HG02763 (cell line): ENCODE data around the gene DDTL.
"Not testable (repeated sequence)": the region's sequence is repeated elsewhere in the genome, so short reads cannot be mapped to it uniquely, and the experiment has no call there.

Experiments
- ATAC-seq: cut with Tn5 transposase; IDR thresholded peaks from one replicate; pipeline ENCODE4 v1.9.1; 2021; ENCODE audit warnings: mild to moderate bottlenecking, moderate library complexity; ENCODE audit not compliant: unreplicated experiment

Gene DDTL

GRCh38 chr22:23966568-23966967 lies at the start of gene DDTL:
TSS of gene DDTL (plus strand) at chr22:23966888. CDS start at chr22:23966915, 27 bp downstream.
- ATAC-seq: peak; percentile 91

- ATAC-seq: not testable (repeated sequence)
These were observed 46.4 kb upstream of the DDTL start for GRCh38 chr22:23920267-23920611.

GRCh38 chr22:23921586-23922201 lies 45.0 kb upstream of the DDTL start:
- ATAC-seq: not testable (repeated sequence)

- no peak for ATAC-seq
These were observed 43.8 kb upstream of the DDTL start for GRCh38 chr22:23922921-23923320.

- no peak for ATAC-seq
These were observed 41.6 kb upstream of the DDTL start for GRCh38 chr22:23925020-23925606.

GRCh38 chr22:23926561-23926960 lies 40.1 kb upstream of the DDTL start:
- ATAC-seq: no peak

- no peak for ATAC-seq
These were observed 28.2 kb upstream of the DDTL start for GRCh38 chr22:23938328-23939016.

GRCh38 chr22:23939017-23939357 lies 27.7 kb upstream of the DDTL start:
- no peak for ATAC-seq

GRCh38 chr22:23940166-23940565 lies 26.5 kb upstream of the DDTL start:
- ATAC-seq: not testable (repeated sequence)

- not testable (repeated sequence) for ATAC-seq
These were observed 19.3 kb upstream of the DDTL start for GRCh38 chr22:23947391-23947790.

- not testable (repeated sequence) for ATAC-seq
These were observed 16.9 kb upstream of the DDTL start for GRCh38 chr22:23949764-23950163.

- ATAC-seq: not testable (repeated sequence)
These were observed 15.3 kb upstream of the DDTL start for GRCh38 chr22:23951383-23951782.

GRCh38 chr22:23952794-23953405 lies 13.8 kb upstream of the DDTL start:
- ATAC-seq: not testable (repeated sequence)

GRCh38 chr22:23953485-23953884 lies 13.2 kb upstream of the DDTL start:
- ATAC-seq: not testable (repeated sequence)

- not testable (repeated sequence) for ATAC-seq
These were observed 12.3 kb upstream of the DDTL start for GRCh38 chr22:23954193-23954990.

GRCh38 chr22:23954991-23955305 lies 11.7 kb upstream of the DDTL start:
- ATAC-seq: not testable (repeated sequence)

- not testable (repeated sequence) for ATAC-seq
These were observed 10.8 kb upstream of the DDTL start for GRCh38 chr22:23955886-23956285.

GRCh38 chr22:23956301-23956900 lies 10.3 kb upstream of the DDTL start:
- ATAC-seq: not testable (repeated sequence)

- ATAC-seq: not testable (repeated sequence)
These were observed 5.5 kb upstream of the DDTL start, which contains the start of gene GSTT2B for GRCh38 chr22:23961084-23961771. TSS of gene GSTT2B (minus strand) at chr22:23961195. CDS start at chr22:23961131, 64 bp downstream.

GRCh38 chr22:23966094-23966493 lies 594 bp upstream of the DDTL start:
- ATAC-seq: not testable (repeated sequence)
